Hypothalamus (tissue), 51 donors: ENCODE measurements around the gene ZFHX2.
A peak's percentile ranks its signal among the peaks of the same experiment; 100 is the strongest.

Source experiments
- DNase-seq, 51 donors: peaks; one replicate each; lab custom pipeline; 2025; lab: John Stamatoyannopoulos, UW

The ZFHX2 gene

GRCh38 chr14:23481979-23482822, 69.4 kb downstream of the ZFHX2 start:
- DNase-seq, result peak in 1 of 51 donors; percentile 29

GRCh38 chr14:23481362-23481970, 70.1 kb downstream of the ZFHX2 start:
- no peak for DNase-seq

- peak in 22 of 51 donors; percentile 5 to 60 (median 24) for DNase-seq
Observed at GRCh38 chr14:23478109-23478759, 73.3 kb downstream of the ZFHX2 start.

GRCh38 chr14:23470947-23471346, 80.6 kb downstream of the ZFHX2 start:
- no peak for DNase-seq
